Fibroblast of lung (primary cell): ENCODE data around the gene TMEM175.

Source experiments
- CTCF ChIP-seq, 2 donors: IDR thresholded peaks in 1 of 2; conservative IDR thresholded peaks in 1 of 2; 1 replicate in 1 of 2; 2 replicates in 1 of 2; pipeline ENCODE4 v1.5.1; 2011 to 2012; ENCODE audit warnings: low read length in 2 of 2, control low read depth in 1 of 2, inconsistent platforms in 1 of 2, low read depth in 1 of 2, mild to moderate bottlenecking in 1 of 2
- EZH2 ChIP-seq: IDR thresholded peaks from 2 replicates; pipeline ENCODE4 v1.5.1; 2012; ENCODE audit warnings: low read length, control low read depth, mild to moderate bottlenecking; ENCODE audit errors: missing control alignments

- TF ChIP-seq CTCF (conservative IDR thresholded peaks at IDR 0.05 in 1 of 2, IDR thresholded peaks at IDR 0.05 in 1 of 2; ENCODE audit: low read depth in 1 of 2, low read length in 2 of 2) = no peak
- no peak for TF ChIP-seq EZH2
Measured at GRCh38 chr4:951594-952468, 19.6 kb downstream of the TMEM175 start.
